Measurements from ENCODE around the gene ZNF487. TPM values are rescaled to one million over a fixed set of nuclear protein-coding genes. Genes with fewer than 3 reads are reported as not detected.

Gene ZNF487
- total and polyA plus RNA-seq, 2 of the 13 experiments (the other 11 are each of a cell fraction or from before 2014, with no cell fraction given), result 7.4 to 8.8 TPM

DNA sequence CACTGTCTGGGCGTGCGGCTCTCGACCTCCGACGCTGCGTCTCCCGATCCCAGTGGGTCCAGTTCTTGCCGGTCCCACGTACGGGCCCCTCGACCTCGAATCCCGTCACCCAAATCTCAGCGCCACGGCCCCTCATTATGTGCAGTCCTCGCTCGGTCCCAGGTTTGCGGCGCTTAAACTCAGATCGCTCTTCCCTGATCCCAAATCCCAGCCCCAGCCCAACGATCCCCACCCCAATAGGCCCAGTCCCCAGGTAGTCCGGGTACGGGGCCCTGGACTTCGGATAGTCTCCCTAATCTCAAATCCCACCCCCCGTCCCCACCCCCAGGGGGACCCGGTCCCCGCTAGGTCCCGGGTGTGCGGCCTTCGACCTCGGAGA, 28.6 kb upstream of the ZNF487 start:
- CTCF ChIA-PET (ENCODE audit: low intra/inter-chr PET ratio, low total read pairs), result no interaction called here
- TF ChIP-seq, protein P1, sequence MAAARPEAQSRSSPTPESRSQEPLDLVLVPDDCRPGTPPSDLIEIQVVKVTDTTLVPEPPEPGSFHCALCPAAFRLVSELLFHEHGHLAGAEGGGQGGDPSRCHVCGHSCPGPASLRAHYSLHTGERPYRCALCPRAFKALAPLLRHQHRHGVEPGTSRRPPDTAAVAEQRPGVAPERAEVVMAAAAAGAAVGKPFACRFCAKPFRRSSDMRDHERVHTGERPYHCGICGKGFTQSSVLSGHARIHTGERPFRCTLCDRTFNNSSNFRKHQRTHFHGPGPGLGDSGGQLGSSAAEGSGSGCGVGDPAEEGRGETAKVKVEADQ (CRISPR knock-in tag; IDR thresholded peaks at IDR 0.05; ENCODE audit: borderline replicate concordance), result no peak
- TF ChIP-seq PCBP1 (IDR thresholded peaks at IDR 0.05; ENCODE audit: borderline replicate concordance, low read depth, low read length), result 0 out of 2 replicates have a peak, but pooled peaks have one; percentile 20
- TF ChIP-seq, protein P2, sequence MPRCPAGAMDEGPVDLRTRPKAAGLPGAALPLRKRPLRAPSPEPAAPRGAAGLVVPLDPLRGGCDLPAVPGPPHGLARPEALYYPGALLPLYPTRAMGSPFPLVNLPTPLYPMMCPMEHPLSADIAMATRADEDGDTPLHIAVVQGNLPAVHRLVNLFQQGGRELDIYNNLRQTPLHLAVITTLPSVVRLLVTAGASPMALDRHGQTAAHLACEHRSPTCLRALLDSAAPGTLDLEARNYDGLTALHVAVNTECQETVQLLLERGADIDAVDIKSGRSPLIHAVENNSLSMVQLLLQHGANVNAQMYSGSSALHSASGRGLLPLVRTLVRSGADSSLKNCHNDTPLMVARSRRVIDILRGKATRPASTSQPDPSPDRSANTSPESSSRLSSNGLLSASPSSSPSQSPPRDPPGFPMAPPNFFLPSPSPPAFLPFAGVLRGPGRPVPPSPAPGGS (CRISPR knock-in tag; IDR thresholded peaks at IDR 0.05), result 0 out of 2 replicates have a peak, but pooled peaks have one; percentile 16
- TF ChIP-seq KMT2A (CRISPR knock-in tag; IDR thresholded peaks at IDR 0.05), result no peak
- peak; percentile 49; the same call in 1 of the 2 replicates for TF ChIP-seq ZNF337 (CRISPR knock-in tag; IDR thresholded peaks at IDR 0.05; ENCODE audit: borderline replicate concordance, low read depth)
- TF ChIP-seq NRL (CRISPR knock-in tag; IDR thresholded peaks at IDR 0.05; ENCODE audit: borderline replicate concordance), result no peak
- TF ChIP-seq TCF7 (IDR thresholded peaks at IDR 0.05; ENCODE audit: low read depth), result no peak
- no peak for TF ChIP-seq ERF (CRISPR knock-in tag; IDR thresholded peaks at IDR 0.05)
- TF ChIP-seq JARID2 (CRISPR knock-in tag; IDR thresholded peaks at IDR 0.05; ENCODE audit: insufficient replicate concordance), result no peak
- 0 out of 2 replicates have a peak, but pooled peaks have one; percentile 5 for TF ChIP-seq ZNF740 (CRISPR knock-in tag; IDR thresholded peaks at IDR 0.05)
- 0 out of 2 replicates have a peak, but pooled peaks have one; percentile 1 for TF ChIP-seq SOX13 (IDR thresholded peaks at IDR 0.05)
- no peak for TF ChIP-seq SOX13 (CRISPR knock-in tag; conservative IDR thresholded peaks at IDR 0.05 in 1 of 2, IDR thresholded peaks at IDR 0.05 in 1 of 2)
- peak; percentile 66 for TF ChIP-seq U2AF1 (optimal IDR thresholded peaks at IDR 0.05; ENCODE audit: low read depth, low read length)
- no peak for TF ChIP-seq IRX3 (CRISPR knock-in tag; IDR thresholded peaks at IDR 0.05; ENCODE audit: borderline replicate concordance, low read depth)
- no peak for TF ChIP-seq ZNF572 (CRISPR knock-in tag; IDR thresholded peaks at IDR 0.05)
- 0 out of 2 replicates have a peak, but pooled peaks have one; percentile 17 for TF ChIP-seq SATB2 (CRISPR knock-in tag; IDR thresholded peaks at IDR 0.05)
- TF ChIP-seq ZBTB37 (CRISPR knock-in tag; IDR thresholded peaks at IDR 0.05), result no peak
- peak; percentile 46 for TF ChIP-seq AGO2 (optimal IDR thresholded peaks at IDR 0.05; ENCODE audit: low read depth, low read length)
- TF ChIP-seq REL (CRISPR knock-in tag; conservative IDR thresholded peaks at IDR 0.05), result no peak
- TF ChIP-seq NR1H2 (CRISPR knock-in tag; IDR thresholded peaks at IDR 0.05; ENCODE audit: borderline replicate concordance, low read depth), result no peak
- TF ChIP-seq NAIF1 (CRISPR knock-in tag; IDR thresholded peaks at IDR 0.05; ENCODE audit: borderline replicate concordance), result no peak
- peak; percentile 3; the same call in 1 of the 2 replicates for TF ChIP-seq ZBTB7B (CRISPR knock-in tag; IDR thresholded peaks at IDR 0.05)

More for the DNA sequence above, 28.6 kb upstream of the ZNF487 start:
- WGBS (ENCODE audit: low lambda C conversion rate), result 0% methylated on average over 11 of the region's 31 CpGs
- peak overlapping the region; percentile 86 to 95 (median 87) for H3K4me3 ChIP-seq (replicated peaks in 1 of 3; ENCODE audit: insufficient read depth in 1 of 3, low read depth in 2 of 3, low read length in 3 of 3)
- peak overlapping the region; percentile 100 for H3K27ac ChIP-seq (ENCODE audit: extremely low read length, insufficient read depth, low read length)
- no peaks in the 10 kb centered on the region; a peak in 1 of 5 replicates for H3K27me3 ChIP-seq (ENCODE audit: control insufficient read depth in 1 of 2, insufficient read depth in 2 of 2, low read length in 2 of 2)
- no peak for FAIRE-seq
- peak overlapping the region; percentile 94 for H3K4me2 ChIP-seq (ENCODE audit: low read depth, low read length)
- no peak for DNase-seq (ENCODE audit: low spot score)
- H3K4me1 ChIP-seq (ENCODE audit: insufficient read depth, low read length), result peaks cover 65% of the 10 kb centered on the region
- peak; percentile 3 for ATAC-seq
- 0 out of 5 replicates have a peak, but pooled peaks cover 0 to 7% of the 10 kb centered on the region in 2 experiments for H3K36me3 ChIP-seq (replicated peaks in 1 of 2; ENCODE audit: control insufficient read depth in 1 of 2, insufficient read depth in 2 of 2, low read length in 2 of 2)
- no TSS peak for BruUV-seq (replicated peaks)
- H3K9me3 ChIP-seq (ENCODE audit: low read length), result no peaks in the 10 kb centered on the region
- H3K9ac ChIP-seq (ENCODE audit: insufficient read depth, low read depth, low read length), result peak overlapping the region; percentile 99
- in situ Hi-C loops (cut with HindIII; ENCODE audit: extremely low pct_ligation_motif_present, low pct_unique_long_range_greater_than_20kb), result loop anchor here (25.0 kb wide), 1 partner anchor 1554 kb away; the partner anchor contains the start of gene RASSF4
- intact Hi-C loops (cut with micrococcal nuclease; ENCODE audit: unreplicated experiment), result no loop called here
- POLR2A ChIA-PET, result interaction anchor here (0.8 to 2.5 kb wide), 6 partner anchors 11 to 28 kb away, joined by 3 to 51 read pairs (median 14); partner anchors contain the start of gene ZNF487
- no peak overlapping the region for H2AFZ ChIP-seq (ENCODE audit: low read length)
- peaks cover 59% of the 10 kb centered on the region for H3K79me2 ChIP-seq (ENCODE audit: insufficient read depth, low read length)
- peaks cover 43% of the 10 kb centered on the region for H4K20me1 ChIP-seq (ENCODE audit: insufficient read depth, low read length)

Data from HepG2 (cell line).